ENCODE measurements around the gene PPIG. TPM values are rescaled to one million over a fixed set of nuclear protein-coding genes. Genes with fewer than 3 reads are reported as not detected.
"Not testable (repeated sequence)": the region's sequence is repeated elsewhere in the genome, so short reads cannot be mapped to it uniquely, and the experiment has no call there.

The PPIG gene
- total RNA-seq, 1 donor from 2014 or later: 14.7 TPM

- no peaks in the 10 kb centered on the region for H3K27me3 ChIP-seq (ENCODE audit: control insufficient read depth, insufficient read depth, low read length)
- no peak for DNase-seq (ENCODE audit: low read depth)
- TF ChIP-seq, protein P1, sequence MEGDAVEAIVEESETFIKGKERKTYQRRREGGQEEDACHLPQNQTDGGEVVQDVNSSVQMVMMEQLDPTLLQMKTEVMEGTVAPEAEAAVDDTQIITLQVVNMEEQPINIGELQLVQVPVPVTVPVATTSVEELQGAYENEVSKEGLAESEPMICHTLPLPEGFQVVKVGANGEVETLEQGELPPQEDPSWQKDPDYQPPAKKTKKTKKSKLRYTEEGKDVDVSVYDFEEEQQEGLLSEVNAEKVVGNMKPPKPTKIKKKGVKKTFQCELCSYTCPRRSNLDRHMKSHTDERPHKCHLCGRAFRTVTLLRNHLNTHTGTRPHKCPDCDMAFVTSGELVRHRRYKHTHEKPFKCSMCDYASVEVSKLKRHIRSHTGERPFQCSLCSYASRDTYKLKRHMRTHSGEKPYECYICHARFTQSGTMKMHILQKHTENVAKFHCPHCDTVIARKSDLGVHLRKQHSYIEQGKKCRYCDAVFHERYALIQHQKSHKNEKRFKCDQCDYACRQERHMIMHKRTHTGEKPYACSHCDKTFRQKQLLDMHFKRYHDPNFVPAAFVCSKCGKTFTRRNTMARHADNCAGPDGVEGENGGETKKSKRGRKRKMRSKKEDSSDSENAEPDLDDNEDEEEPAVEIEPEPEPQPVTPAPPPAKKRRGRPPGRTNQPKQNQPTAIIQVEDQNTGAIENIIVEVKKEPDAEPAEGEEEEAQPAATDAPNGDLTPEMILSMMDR (IDR thresholded peaks at IDR 0.05; ENCODE audit: insufficient read depth, low read length, severe bottlenecking): no peak
- no peaks in the 10 kb centered on the region for H3K36me3 ChIP-seq (ENCODE audit: control insufficient read depth, insufficient read depth, low read length)
- H3K4me3 ChIP-seq (ENCODE audit: low read depth, low read length): no peak overlapping the region
- no peak for FAIRE-seq
These were observed 25.1 kb downstream of the PPIG start for GRCh38 chr2:169609264-169609663.

DNA sequence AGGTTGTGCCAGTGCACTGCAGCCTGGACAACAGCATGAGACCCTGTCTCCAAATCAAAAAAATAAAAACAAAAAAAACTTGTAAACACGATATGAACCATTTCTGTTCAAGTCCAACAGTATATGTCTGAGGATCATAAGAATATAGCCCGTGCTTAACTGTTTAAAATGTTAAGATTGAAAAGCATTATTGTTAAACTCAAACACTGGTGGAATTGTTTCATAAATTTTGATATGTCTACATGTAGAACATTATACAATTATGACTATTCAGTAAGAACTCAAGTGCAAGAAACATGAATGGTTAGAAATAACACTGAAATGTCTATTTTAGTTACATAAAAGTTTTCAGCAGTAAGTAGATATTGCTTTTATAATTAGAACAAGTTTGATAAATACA lies 29.7 kb downstream of the PPIG start:
- peaks cover 3% of the 10 kb centered on the region for H3K36me3 ChIP-seq (ENCODE audit: control insufficient read depth, insufficient read depth, low read length)
- DNase-seq (ENCODE audit: low read depth) (no peak), FAIRE-seq (no peak)
- H3K4me3 ChIP-seq (ENCODE audit: low read depth, low read length): no peak overlapping the region
- H3K27me3 ChIP-seq (ENCODE audit: control insufficient read depth, insufficient read depth, low read length): no peaks in the 10 kb centered on the region
- TF ChIP-seq, protein P1 (IDR thresholded peaks at IDR 0.05; ENCODE audit: insufficient read depth, low read length, severe bottlenecking): no peak

GRCh38 chr2:169615982-169616381 lies 31.8 kb downstream of the PPIG start:
- not testable (repeated sequence) for H3K4me3 ChIP-seq (ENCODE audit: low read depth, low read length); FAIRE-seq; H3K36me3 ChIP-seq (ENCODE audit: control insufficient read depth, insufficient read depth, low read length); DNase-seq (ENCODE audit: low read depth); H3K27me3 ChIP-seq (ENCODE audit: control insufficient read depth, insufficient read depth, low read length)

GRCh38 chr2:169619946-169620345 lies 35.8 kb downstream of the PPIG start:
- Histone ChIP-seq H3K27me3 (ENCODE audit: control insufficient read depth, insufficient read depth, low read length) (no peaks in the 10 kb centered on the region), H3K4me3 (ENCODE audit: low read depth, low read length) (no peak overlapping the region), H3K36me3 (ENCODE audit: control insufficient read depth, insufficient read depth, low read length) (peaks cover 5% of the 10 kb centered on the region)
- DNase-seq (ENCODE audit: low read depth) (no peak), FAIRE-seq (no peak)
- TF ChIP-seq, protein P1 (IDR thresholded peaks at IDR 0.05; ENCODE audit: insufficient read depth, low read length, severe bottlenecking): no peak

DNA sequence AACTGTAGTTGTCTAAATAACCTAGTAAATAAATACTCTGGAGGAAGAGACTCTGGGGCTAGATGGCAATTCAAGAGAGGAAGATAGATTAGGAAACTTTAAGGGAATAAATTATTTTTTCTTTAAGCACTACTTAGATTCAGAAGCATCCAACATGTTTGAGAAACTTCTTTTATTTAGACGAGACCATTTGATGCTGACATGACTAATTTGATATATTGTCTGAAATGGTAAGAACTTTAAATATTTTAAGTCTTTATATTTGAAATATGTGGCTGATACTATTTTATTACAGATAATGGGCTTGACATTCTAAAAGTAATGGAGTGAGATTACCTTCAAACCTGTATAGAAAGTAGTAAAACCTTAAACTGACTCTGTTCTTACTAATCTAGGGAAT lies 36.4 kb downstream of the PPIG start:
- Histone ChIP-seq H3K4me3 (ENCODE audit: low read depth, low read length) (no peak overlapping the region), H3K27me3 (ENCODE audit: control insufficient read depth, insufficient read depth, low read length) (no peaks in the 10 kb centered on the region), H3K36me3 (ENCODE audit: control insufficient read depth, insufficient read depth, low read length) (peaks cover 4% of the 10 kb centered on the region)
- TF ChIP-seq, protein P1 (IDR thresholded peaks at IDR 0.05; ENCODE audit: insufficient read depth, low read length, severe bottlenecking): no peak
- DNase-seq (ENCODE audit: low read depth) (no peak), FAIRE-seq (no peak)

GRCh38 chr2:169623235-169623634 lies 39.1 kb downstream of the PPIG start:
- FAIRE-seq (no peak), DNase-seq (ENCODE audit: low read depth) (no peak)
- TF ChIP-seq, protein P1 (IDR thresholded peaks at IDR 0.05; ENCODE audit: insufficient read depth, low read length, severe bottlenecking): no peak
- Histone ChIP-seq H3K36me3 (ENCODE audit: control insufficient read depth, insufficient read depth, low read length) (peaks cover 5% of the 10 kb centered on the region), H3K4me3 (ENCODE audit: low read depth, low read length) (no peak overlapping the region), H3K27me3 (ENCODE audit: control insufficient read depth, insufficient read depth, low read length) (no peaks in the 10 kb centered on the region)
